ENCODE measurements around the gene UBXN10.

The UBXN10 gene, protein sequence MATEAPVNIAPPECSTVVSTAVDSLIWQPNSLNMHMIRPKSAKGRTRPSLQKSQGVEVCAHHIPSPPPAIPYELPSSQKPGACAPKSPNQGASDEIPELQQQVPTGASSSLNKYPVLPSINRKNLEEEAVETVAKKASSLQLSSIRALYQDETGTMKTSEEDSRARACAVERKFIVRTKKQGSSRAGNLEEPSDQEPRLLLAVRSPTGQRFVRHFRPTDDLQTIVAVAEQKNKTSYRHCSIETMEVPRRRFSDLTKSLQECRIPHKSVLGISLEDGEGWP

GRCh38 chr1:20185834-20186782 lies at the start of gene UBXN10, which contains the start of gene PLA2G2C:
TSS of gene UBXN10 (plus strand) at chr1:20186096. CDS start at chr1:20190562, 4,466 bp downstream.
TSS of gene PLA2G2C (minus strand) at chr1:20186518. CDS start at chr1:20177363, 9,155 bp downstream.
- H3K36me3 ChIP-seq (ENCODE audit: control insufficient read depth in 1 of 2, insufficient read depth in 2 of 2, low read length in 2 of 2): peaks cover 0 to 2% of the 10 kb centered on the region in 2 donors
- peak within 1 kb of the TSS; percentile 82 for H3K27ac ChIP-seq (ENCODE audit: low read length)
- H3K4me3 ChIP-seq (ENCODE audit: low read depth in 1 of 2, low read length in 2 of 2): peak within 1 kb of the TSS; percentile 58 to 64
- no peaks in the 10 kb centered on the region for H3K27me3 ChIP-seq (ENCODE audit: low read depth, low read length)
- H3K9me3 ChIP-seq (ENCODE audit: control insufficient read depth in 1 of 2, low read length in 2 of 2): no peaks in the 10 kb centered on the region
- peaks cover 7 to 19% of the 10 kb centered on the region in 2 donors for H3K4me1 ChIP-seq (ENCODE audit: control insufficient read depth in 1 of 2, insufficient read depth in 2 of 2, low read length in 2 of 2)

DNA sequence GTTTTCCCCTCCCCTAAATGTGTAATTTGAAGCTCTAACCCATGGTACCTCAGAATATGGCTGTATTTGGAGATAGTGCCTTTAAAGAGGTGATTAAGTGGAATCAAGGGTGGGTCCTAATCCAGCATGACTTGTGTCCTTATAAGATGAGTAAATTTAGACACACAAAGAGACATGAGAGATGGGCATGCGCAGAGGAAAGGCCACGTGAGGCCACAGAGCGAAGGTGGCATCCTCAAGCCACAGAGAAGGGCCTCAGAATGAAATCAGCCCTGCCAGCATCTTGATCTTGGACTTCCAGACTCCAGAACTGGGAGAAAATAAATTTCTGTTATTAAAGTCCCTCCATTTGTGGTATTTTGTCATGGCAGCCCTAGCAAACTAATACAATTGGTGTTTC lies 49.6 kb upstream of the UBXN10 start:
- H3K27me3 ChIP-seq (ENCODE audit: low read depth, low read length): no peaks in the 10 kb centered on the region
- no peaks in the 10 kb centered on the region for H3K4me1 ChIP-seq (ENCODE audit: control insufficient read depth in 1 of 2, insufficient read depth in 2 of 2, low read length in 2 of 2)
- H3K4me3 ChIP-seq (ENCODE audit: low read depth in 1 of 2, low read length in 2 of 2): no peak overlapping the region
- no peaks in the 10 kb centered on the region for H3K9me3 ChIP-seq (ENCODE audit: control insufficient read depth in 1 of 2, low read length in 2 of 2)
- H3K36me3 ChIP-seq (ENCODE audit: control insufficient read depth in 1 of 2, insufficient read depth in 2 of 2, low read length in 2 of 2): no peaks in the 10 kb centered on the region
- H3K27ac ChIP-seq (ENCODE audit: low read length): no peak overlapping the region

DNA sequence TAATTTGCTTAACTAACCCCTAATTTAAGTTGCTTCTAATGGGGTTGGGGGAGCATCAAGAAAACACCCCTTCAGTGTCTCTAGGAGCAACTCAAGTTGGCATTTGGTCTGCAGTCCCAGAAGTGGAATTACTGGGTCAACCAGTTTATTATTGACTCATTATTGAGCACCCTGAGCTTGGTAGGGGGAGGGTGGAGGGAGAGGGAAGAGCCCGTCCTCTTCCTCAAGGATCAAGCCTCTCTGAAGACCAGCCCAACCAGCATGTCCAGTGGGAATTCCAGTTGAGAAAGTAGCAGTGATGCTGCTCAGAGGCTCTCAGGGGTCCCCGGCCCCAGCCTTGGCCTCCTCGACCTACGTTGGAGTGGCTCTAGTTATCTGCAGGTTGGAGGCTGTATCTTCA lies 48.8 kb upstream of the UBXN10 start:
- H3K27ac ChIP-seq (ENCODE audit: low read length): no peak overlapping the region
- H3K4me3 ChIP-seq (ENCODE audit: low read depth in 1 of 2, low read length in 2 of 2): no peak overlapping the region
- H3K9me3 ChIP-seq (ENCODE audit: control insufficient read depth in 1 of 2, low read length in 2 of 2): no peaks in the 10 kb centered on the region
- no peaks in the 10 kb centered on the region for H3K27me3 ChIP-seq (ENCODE audit: low read depth, low read length)
- no peaks in the 10 kb centered on the region for H3K36me3 ChIP-seq (ENCODE audit: control insufficient read depth in 1 of 2, insufficient read depth in 2 of 2, low read length in 2 of 2)
- H3K4me1 ChIP-seq (ENCODE audit: control insufficient read depth in 1 of 2, insufficient read depth in 2 of 2, low read length in 2 of 2): no peaks in the 10 kb centered on the region

DNA sequence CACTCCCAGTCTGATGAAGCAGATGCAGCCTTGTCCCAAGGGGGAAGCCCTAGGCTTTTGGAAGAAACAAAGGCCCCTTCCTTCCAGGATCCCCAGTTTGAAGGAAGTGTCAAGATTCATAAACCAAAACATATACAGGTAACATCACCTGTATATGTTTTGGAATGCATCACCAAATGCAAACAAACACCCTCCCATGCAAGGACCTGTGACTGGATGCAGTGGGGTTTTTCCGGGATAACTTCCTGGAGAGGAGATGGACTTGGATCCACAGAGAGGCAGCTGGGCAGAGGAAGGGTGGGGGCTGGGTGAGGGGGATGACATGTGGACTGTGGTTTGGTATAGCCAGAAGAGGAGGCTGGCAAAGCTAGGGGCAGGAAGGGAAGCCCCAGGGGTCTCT lies 48.3 kb upstream of the UBXN10 start:
- no peaks in the 10 kb centered on the region for H3K36me3 ChIP-seq (ENCODE audit: control insufficient read depth in 1 of 2, insufficient read depth in 2 of 2, low read length in 2 of 2)
- no peaks in the 10 kb centered on the region for H3K4me1 ChIP-seq (ENCODE audit: control insufficient read depth in 1 of 2, insufficient read depth in 2 of 2, low read length in 2 of 2)
- no peak overlapping the region for H3K27ac ChIP-seq (ENCODE audit: low read length)
- H3K4me3 ChIP-seq (ENCODE audit: low read depth in 1 of 2, low read length in 2 of 2): no peak overlapping the region
- no peaks in the 10 kb centered on the region for H3K27me3 ChIP-seq (ENCODE audit: low read depth, low read length)
- H3K9me3 ChIP-seq (ENCODE audit: control insufficient read depth in 1 of 2, low read length in 2 of 2): no peaks in the 10 kb centered on the region

DNA sequence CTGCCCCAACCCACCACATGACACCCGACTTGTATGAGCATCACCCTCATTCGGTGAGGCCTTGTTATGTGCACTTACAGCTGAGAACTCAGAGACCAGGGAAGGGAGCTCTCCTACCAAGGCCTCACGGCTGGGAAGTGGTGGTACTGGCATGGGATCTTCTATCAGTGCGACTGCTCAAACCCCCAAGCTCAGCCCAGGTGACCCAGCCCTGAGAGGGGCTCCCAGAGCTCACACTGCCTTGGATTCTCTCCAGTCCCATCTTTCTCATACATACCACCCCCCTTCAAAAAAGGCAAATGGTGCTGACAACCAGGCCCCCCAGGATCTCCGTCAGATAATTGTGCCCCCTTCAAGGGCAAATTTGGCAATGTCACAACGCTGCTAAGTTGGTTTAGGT lies 47.5 kb upstream of the UBXN10 start:
- Histone ChIP-seq H3K27ac (ENCODE audit: low read length) (no peak overlapping the region), H3K4me1 (ENCODE audit: control insufficient read depth in 1 of 2, insufficient read depth in 2 of 2, low read length in 2 of 2) (no peaks in the 10 kb centered on the region), H3K36me3 (ENCODE audit: control insufficient read depth in 1 of 2, insufficient read depth in 2 of 2, low read length in 2 of 2) (no peaks in the 10 kb centered on the region), H3K4me3 (ENCODE audit: low read depth in 1 of 2, low read length in 2 of 2) (no peak overlapping the region), H3K9me3 (ENCODE audit: control insufficient read depth in 1 of 2, low read length in 2 of 2) (no peaks in the 10 kb centered on the region), H3K27me3 (ENCODE audit: low read depth, low read length) (no peaks in the 10 kb centered on the region)

- no peaks in the 10 kb centered on the region for H3K27me3 ChIP-seq (ENCODE audit: low read depth, low read length)
- no peak within 1 kb of the TSS for H3K4me3 ChIP-seq (ENCODE audit: low read depth in 1 of 2, low read length in 2 of 2)
- H3K4me1 ChIP-seq (ENCODE audit: control insufficient read depth in 1 of 2, insufficient read depth in 2 of 2, low read length in 2 of 2): no peaks in the 10 kb centered on the region
- no peaks in the 10 kb centered on the region for H3K36me3 ChIP-seq (ENCODE audit: control insufficient read depth in 1 of 2, insufficient read depth in 2 of 2, low read length in 2 of 2)
- no peaks in the 10 kb centered on the region for H3K9me3 ChIP-seq (ENCODE audit: control insufficient read depth in 1 of 2, low read length in 2 of 2)
- no peak within 1 kb of the TSS for H3K27ac ChIP-seq (ENCODE audit: low read length)
These were observed 46.8 kb upstream of the UBXN10 start, which contains the start of gene PLA2G2F for GRCh38 chr1:20138961-20139550. TSS of gene PLA2G2F (plus strand) at chr1:20139323. CDS start at chr1:20139428, 105 bp downstream.

DNA sequence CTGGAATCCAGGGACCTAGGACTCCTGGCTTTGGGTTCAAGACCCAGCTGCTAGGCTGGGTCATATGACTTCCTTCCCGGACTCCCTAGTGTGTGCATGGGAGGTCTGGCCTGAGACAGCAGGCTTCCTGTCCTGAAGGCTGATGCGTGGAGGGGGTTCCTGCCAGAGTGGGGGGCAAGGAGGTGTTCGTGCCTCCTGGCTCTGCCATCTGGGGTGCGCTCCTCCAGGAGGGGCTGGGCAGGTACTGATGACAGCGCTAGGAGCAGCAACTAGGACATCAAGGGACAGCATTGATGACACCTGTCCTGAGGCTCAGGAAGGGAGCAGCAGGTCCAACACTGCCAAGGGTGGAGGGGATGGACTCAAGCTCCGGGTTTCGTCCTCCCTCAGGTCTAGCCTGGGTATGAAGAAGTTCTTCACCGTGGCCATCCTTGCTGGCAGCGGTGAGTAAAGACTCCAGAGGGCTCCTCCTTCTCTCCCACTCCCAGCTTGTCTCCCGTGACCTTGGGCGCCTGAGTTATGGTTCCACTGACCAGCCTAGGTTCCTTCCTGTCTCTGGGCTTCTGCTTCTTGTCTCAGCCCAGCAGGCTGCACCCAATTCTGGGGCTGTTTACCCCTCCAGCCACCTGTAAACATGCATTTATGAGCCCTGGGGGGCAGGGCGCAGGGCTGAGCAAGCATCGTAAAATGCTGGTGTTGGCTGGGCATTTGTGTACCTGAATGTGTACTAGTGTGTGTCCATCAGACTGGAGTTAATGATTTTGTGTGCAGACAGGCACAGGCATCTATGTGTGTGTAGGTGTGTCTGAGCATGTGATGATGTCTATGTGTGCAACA lies 45.9 kb upstream of the UBXN10 start:
- Histone ChIP-seq H3K27ac (ENCODE audit: low read length) (no peak overlapping the region), H3K4me3 (ENCODE audit: low read depth in 1 of 2, low read length in 2 of 2) (no peak overlapping the region), H3K27me3 (ENCODE audit: low read depth, low read length) (no peaks in the 10 kb centered on the region), H3K4me1 (ENCODE audit: control insufficient read depth in 1 of 2, insufficient read depth in 2 of 2, low read length in 2 of 2) (no peaks in the 10 kb centered on the region), H3K9me3 (ENCODE audit: control insufficient read depth in 1 of 2, low read length in 2 of 2) (no peaks in the 10 kb centered on the region), H3K36me3 (ENCODE audit: control insufficient read depth in 1 of 2, insufficient read depth in 2 of 2, low read length in 2 of 2) (no peaks in the 10 kb centered on the region)

- Histone ChIP-seq H3K27me3 (ENCODE audit: low read depth, low read length) (no peaks in the 10 kb centered on the region), H3K36me3 (ENCODE audit: control insufficient read depth in 1 of 2, insufficient read depth in 2 of 2, low read length in 2 of 2) (no peaks in the 10 kb centered on the region), H3K4me1 (ENCODE audit: control insufficient read depth in 1 of 2, insufficient read depth in 2 of 2, low read length in 2 of 2) (no peaks in the 10 kb centered on the region), H3K9me3 (ENCODE audit: control insufficient read depth in 1 of 2, low read length in 2 of 2) (no peaks in the 10 kb centered on the region), H3K4me3 (ENCODE audit: low read depth in 1 of 2, low read length in 2 of 2) (no peak overlapping the region), H3K27ac (ENCODE audit: low read length) (no peak overlapping the region)
These were observed 44.9 kb upstream of the UBXN10 start for GRCh38 chr1:20141001-20141400.

DNA sequence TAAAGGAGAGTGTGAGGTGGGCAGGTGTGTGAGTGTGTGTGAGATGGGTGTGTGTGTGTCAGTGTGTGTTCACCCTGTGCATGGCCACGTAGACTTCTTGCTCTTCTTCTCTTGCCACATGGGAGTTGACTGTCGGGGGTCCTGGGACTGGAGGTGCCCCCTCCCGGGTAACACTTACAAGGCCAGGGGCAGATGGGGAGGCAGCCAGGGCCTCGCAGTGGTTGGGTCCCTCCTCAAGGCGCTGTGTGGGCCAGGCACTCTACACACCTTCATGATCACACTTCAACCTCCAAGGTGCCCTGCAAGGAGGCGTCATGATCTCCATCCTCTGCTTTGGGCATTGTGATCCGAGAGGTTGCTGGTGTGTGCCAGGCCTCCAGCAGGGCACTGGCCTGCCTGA lies 44.4 kb upstream of the UBXN10 start:
- Histone ChIP-seq H3K27ac (ENCODE audit: low read length) (no peak overlapping the region), H3K36me3 (ENCODE audit: control insufficient read depth in 1 of 2, insufficient read depth in 2 of 2, low read length in 2 of 2) (no peaks in the 10 kb centered on the region), H3K4me1 (ENCODE audit: control insufficient read depth in 1 of 2, insufficient read depth in 2 of 2, low read length in 2 of 2) (no peaks in the 10 kb centered on the region), H3K27me3 (ENCODE audit: low read depth, low read length) (no peaks in the 10 kb centered on the region), H3K4me3 (ENCODE audit: low read depth in 1 of 2, low read length in 2 of 2) (no peak overlapping the region), H3K9me3 (ENCODE audit: control insufficient read depth in 1 of 2, low read length in 2 of 2) (no peaks in the 10 kb centered on the region)

DNA sequence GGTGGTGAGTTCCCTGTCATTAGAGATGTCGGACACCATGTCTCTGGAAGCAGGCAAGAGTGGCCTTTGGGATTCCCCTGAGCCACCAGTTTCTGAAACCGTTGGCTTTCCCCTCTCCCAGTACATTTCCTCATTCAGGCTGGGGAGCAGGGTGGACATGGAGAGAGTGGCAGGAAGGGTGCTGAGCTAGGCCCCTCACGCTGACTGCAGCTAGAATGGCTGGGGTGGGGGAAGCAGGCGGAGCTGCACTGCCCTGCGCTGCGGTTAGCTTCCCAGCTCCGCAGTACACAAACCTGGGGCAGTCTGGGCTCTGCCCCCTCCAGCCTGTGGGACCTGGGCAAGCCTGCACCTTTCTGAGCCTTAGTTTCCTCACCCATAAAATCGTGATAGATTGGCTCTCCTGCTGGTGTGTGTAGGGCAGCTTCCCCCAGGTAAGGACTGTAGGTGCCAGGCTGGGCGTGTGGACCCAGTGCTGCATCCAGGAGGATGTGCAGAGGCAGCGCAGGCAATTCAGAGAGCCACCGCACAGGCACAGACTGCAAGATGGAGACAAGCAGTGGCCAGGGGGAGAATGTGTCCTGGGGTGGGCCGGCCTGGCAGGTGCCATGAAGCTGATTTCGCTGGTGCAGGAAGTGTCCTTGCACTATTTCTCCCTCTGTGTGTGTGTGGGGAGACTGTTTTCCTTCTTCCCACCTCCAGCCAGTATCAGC lies 43.7 kb upstream of the UBXN10 start:
- no peaks in the 10 kb centered on the region for H3K4me1 ChIP-seq (ENCODE audit: control insufficient read depth in 1 of 2, insufficient read depth in 2 of 2, low read length in 2 of 2)
- no peaks in the 10 kb centered on the region for H3K36me3 ChIP-seq (ENCODE audit: control insufficient read depth in 1 of 2, insufficient read depth in 2 of 2, low read length in 2 of 2)
- no peak overlapping the region for H3K4me3 ChIP-seq (ENCODE audit: low read depth in 1 of 2, low read length in 2 of 2)
- no peak overlapping the region for H3K27ac ChIP-seq (ENCODE audit: low read length)
- H3K27me3 ChIP-seq (ENCODE audit: low read depth, low read length): no peaks in the 10 kb centered on the region
- H3K9me3 ChIP-seq (ENCODE audit: control insufficient read depth in 1 of 2, low read length in 2 of 2): no peaks in the 10 kb centered on the region

Data from muscle layer of duodenum (tissue), 2 donors.